Lower lobe of right lung (tissue), 2 donors: Measurements from ENCODE around the gene ZNF662. TPM values are rescaled to one million over a fixed set of nuclear protein-coding genes. Genes with fewer than 3 reads are reported as not detected.
A peak's percentile ranks its signal among the peaks of the same experiment; 100 is the strongest.

Experiments used
- ATAC-seq, 2 donors: fragments of 200-7000 bp; cut with Tn5 transposase; one replicate each; pipeline ENCODE4 v1.9.1; 2020 to 2022; ENCODE audit warnings: mild to moderate bottlenecking in 2 of 2, moderate library complexity in 2 of 2
- DNase-seq: peaks from one replicate; pipeline ENCODE4 v3.0.0-alpha.2; 2020
- H3K27ac ChIP-seq: fragments of 200-600 bp; one replicate; pipeline ENCODE4 v1.8.0; 2022
- H3K27me3 ChIP-seq: fragments of 200-600 bp; one replicate; pipeline ENCODE4 v1.8.0; 2022; ENCODE audit warnings: low read depth
- H3K36me3 ChIP-seq: fragments of 200-600 bp; one replicate; pipeline ENCODE4 v1.8.0; 2022; ENCODE audit warnings: mild to moderate bottlenecking
- H3K4me1 ChIP-seq: fragments of 200-600 bp; one replicate; pipeline ENCODE4 v1.8.0; 2022
- H3K4me3 ChIP-seq: fragments of 200-600 bp; one replicate; pipeline ENCODE4 v1.8.0; 2022; ENCODE audit warnings: mild to moderate bottlenecking
- H3K9me3 ChIP-seq: fragments of 200-600 bp; one replicate; pipeline ENCODE4 v1.8.0; 2022
- intact Hi-C: fragments of 100-400 bp; cut with DNase I; formaldehyde crosslinking; loops from one replicate; pipeline ENCODE4 v1.11.0; 2022
- total RNA-seq: library from RNA; stranded (reverse); fragmentation: NEBNext Ultra II Directional; extraction: Animal tissue kit (Norgen Biotek cat#: 25700); gene quantifications from one replicate; pipeline ENCODE4 v1.2.1, GENCODE V29; 2021
- TF ChIP-seq, protein P1 (sequence below): fragments of 200-600 bp; IDR thresholded peaks from one replicate; pipeline ENCODE4 v1.8.0; 2022; ENCODE audit warnings: antibody characterized with exemption, mild to moderate bottlenecking
- donor health status: DM: no; HTN: yes; CAD: no; lungs with severe emphysema.

ZNF662 gene
- total RNA-seq, 1 donor from 2014 or later, result 7.3 TPM

GRCh38 chr3:42905740-42906069, 237 bp upstream of the ZNF662 start:
- H3K27ac ChIP-seq, result peak overlapping the region; percentile 72
- H3K4me1 ChIP-seq, result peaks cover 16% of the 10 kb centered on the region
- intact Hi-C loops, result no loop called here
- peaks cover under 1% of the 10 kb centered on the region for H3K36me3 ChIP-seq
- H3K4me3 ChIP-seq, result peak overlapping the region; percentile 66
- ATAC-seq (no peak), DNase-seq (no peak)
- peaks cover 4% of the 10 kb centered on the region for H3K9me3 ChIP-seq
- TF ChIP-seq, protein P1, sequence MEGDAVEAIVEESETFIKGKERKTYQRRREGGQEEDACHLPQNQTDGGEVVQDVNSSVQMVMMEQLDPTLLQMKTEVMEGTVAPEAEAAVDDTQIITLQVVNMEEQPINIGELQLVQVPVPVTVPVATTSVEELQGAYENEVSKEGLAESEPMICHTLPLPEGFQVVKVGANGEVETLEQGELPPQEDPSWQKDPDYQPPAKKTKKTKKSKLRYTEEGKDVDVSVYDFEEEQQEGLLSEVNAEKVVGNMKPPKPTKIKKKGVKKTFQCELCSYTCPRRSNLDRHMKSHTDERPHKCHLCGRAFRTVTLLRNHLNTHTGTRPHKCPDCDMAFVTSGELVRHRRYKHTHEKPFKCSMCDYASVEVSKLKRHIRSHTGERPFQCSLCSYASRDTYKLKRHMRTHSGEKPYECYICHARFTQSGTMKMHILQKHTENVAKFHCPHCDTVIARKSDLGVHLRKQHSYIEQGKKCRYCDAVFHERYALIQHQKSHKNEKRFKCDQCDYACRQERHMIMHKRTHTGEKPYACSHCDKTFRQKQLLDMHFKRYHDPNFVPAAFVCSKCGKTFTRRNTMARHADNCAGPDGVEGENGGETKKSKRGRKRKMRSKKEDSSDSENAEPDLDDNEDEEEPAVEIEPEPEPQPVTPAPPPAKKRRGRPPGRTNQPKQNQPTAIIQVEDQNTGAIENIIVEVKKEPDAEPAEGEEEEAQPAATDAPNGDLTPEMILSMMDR, result no peak
- no peaks in the 10 kb centered on the region for H3K27me3 ChIP-seq

DNA sequence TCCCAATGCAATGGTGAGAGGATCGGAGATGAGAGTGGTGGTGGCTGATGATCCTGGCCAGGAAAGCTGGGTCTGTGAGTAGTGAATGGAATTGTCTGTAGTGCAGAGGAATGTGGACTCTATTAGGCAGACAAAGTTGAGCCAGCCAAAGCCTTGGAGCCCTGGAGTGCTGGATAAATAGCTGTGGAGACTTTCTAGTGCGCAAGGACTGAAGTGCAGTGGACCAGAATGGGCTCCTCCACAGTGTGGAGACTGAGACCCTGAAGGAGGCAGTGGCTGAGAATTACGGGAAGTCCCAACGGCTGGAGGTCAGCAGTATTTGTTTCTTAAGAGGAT, 874 bp downstream of the ZNF662 start:
- ATAC-seq, result peak; percentile 4 to 13
- no peaks in the 10 kb centered on the region for H3K27me3 ChIP-seq
- H3K36me3 ChIP-seq, result peaks cover 10% of the 10 kb centered on the region
- peaks cover 16% of the 10 kb centered on the region for H3K4me1 ChIP-seq
- TF ChIP-seq, protein P1, result no peak
- DNase-seq, result no peak
- intact Hi-C loops, result no loop called here
- peak overlapping the region; percentile 66 for H3K4me3 ChIP-seq
- H3K27ac ChIP-seq, result no peak overlapping the region
- H3K9me3 ChIP-seq, result peaks cover 10% of the 10 kb centered on the region

- ATAC-seq (no peak), DNase-seq (no peak)
- intact Hi-C loops, result no loop called here
- Histone ChIP-seq H3K4me3 (no peak overlapping the region), H3K4me1 (peaks cover 16% of the 10 kb centered on the region), H3K9me3 (peaks cover 20% of the 10 kb centered on the region), H3K27me3 (no peaks in the 10 kb centered on the region), H3K27ac (no peak overlapping the region), H3K36me3 (peaks cover 17% of the 10 kb centered on the region)
- TF ChIP-seq, protein P1, result no peak
Measured at GRCh38 chr3:42908675-42909074, 2.7 kb downstream of the ZNF662 start.

GRCh38 chr3:42911551-42911950, 5.6 kb downstream of the ZNF662 start:
- TF ChIP-seq, protein P1, result no peak
- ATAC-seq (no peak), DNase-seq (no peak)
- intact Hi-C loops, result no loop called here
- H3K27me3 ChIP-seq, result no peaks in the 10 kb centered on the region
- H3K4me3 ChIP-seq, result no peak overlapping the region
- peaks cover 49% of the 10 kb centered on the region for H3K9me3 ChIP-seq
- H3K27ac ChIP-seq, result no peak overlapping the region
- H3K36me3 ChIP-seq, result peaks cover 29% of the 10 kb centered on the region
- H3K4me1 ChIP-seq, result peaks cover 9% of the 10 kb centered on the region

GRCh38 chr3:42914771-42915515, 9.0 kb downstream of the ZNF662 start:
- no peak for DNase-seq
- Histone ChIP-seq H3K27ac (no peak overlapping the region), H3K4me3 (no peak overlapping the region), H3K9me3 (peaks cover 77% of the 10 kb centered on the region), H3K27me3 (no peaks in the 10 kb centered on the region), H3K36me3 (peaks cover 29% of the 10 kb centered on the region), H3K4me1 (no peaks in the 10 kb centered on the region)
- no peak for ATAC-seq
- TF ChIP-seq, protein P1, result no peak
- intact Hi-C loops, result no loop called here
